Adipocyte (in vitro differentiated cells): ENCODE results near the gene KIF6.
"Not testable (repeated sequence)": the region's sequence is repeated elsewhere in the genome, so short reads cannot be mapped to it uniquely, and the experiment has no call there.

Experiments used
- DNase-seq: peaks from one replicate; pipeline ENCODE4 v3.0.0-alpha.2; 2015; ENCODE audit warnings: low read depth
- H3K27me3 ChIP-seq: replicated peaks from 2 replicates; pipeline ENCODE4 v1.7.0; 2013; ENCODE audit warnings: mild to moderate bottlenecking, low read length, moderate library complexity; ENCODE audit not compliant: control insufficient read depth, insufficient read depth
- H3K36me3 ChIP-seq: 2 replicates; pipeline ENCODE4 v1.7.0; 2013; ENCODE audit warnings: low read length, mild to moderate bottlenecking, moderate library complexity; ENCODE audit not compliant: control insufficient read depth, insufficient read depth, severe bottlenecking
- H3K4me1 ChIP-seq: 2 replicates; pipeline ENCODE4 v1.7.0; 2013; ENCODE audit warnings: mild to moderate bottlenecking, low read length, moderate library complexity; ENCODE audit not compliant: control insufficient read depth, insufficient read depth
- H3K4me3 ChIP-seq: 2 replicates; pipeline ENCODE4 v1.7.0; 2013; ENCODE audit warnings: mild to moderate bottlenecking, low read length, moderate library complexity
- H3K9ac ChIP-seq: 2 replicates; pipeline ENCODE4 v1.7.0; 2013; ENCODE audit warnings: mild to moderate bottlenecking, low read length, moderate library complexity
- H3K9me3 ChIP-seq: 2 replicates; pipeline ENCODE4 v1.7.0; 2013; ENCODE audit warnings: mild to moderate bottlenecking, low read length, moderate library complexity; ENCODE audit not compliant: control insufficient read depth

Gene KIF6

DNA sequence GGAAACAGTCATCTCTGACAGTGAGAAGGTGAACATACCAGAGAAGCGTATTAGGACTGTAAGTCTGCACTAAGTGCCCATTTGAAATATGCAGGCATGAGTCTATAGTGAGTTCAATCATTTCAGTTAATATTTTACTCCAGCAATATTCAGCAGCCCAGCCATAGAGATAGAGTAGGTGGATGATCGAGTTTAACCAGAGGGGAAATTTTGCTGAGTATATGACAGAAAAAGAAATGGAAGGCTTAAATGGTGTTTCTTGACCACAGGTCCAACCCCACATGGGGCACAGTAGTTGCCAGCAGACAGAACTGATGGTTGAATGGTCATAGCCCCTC, 39.8 kb downstream of the KIF6 start:
- peaks cover 16% of the 10 kb centered on the region for H3K4me1 ChIP-seq
- no peak overlapping the region for H3K9ac ChIP-seq
- DNase-seq: no peak

GRCh38 chr6:39684790-39685488, 40.3 kb downstream of the KIF6 start:
- DNase-seq: no peak

More for the DNA sequence above, 39.8 kb downstream of the KIF6 start:
- Histone ChIP-seq H3K27me3 (no peaks in the 10 kb centered on the region), H3K4me3 (no peak overlapping the region), H3K36me3 (no peaks in the 10 kb centered on the region), H3K9me3 (no peaks in the 10 kb centered on the region)

GRCh38 chr6:39681674-39682121, 43.5 kb downstream of the KIF6 start:
- Histone ChIP-seq H3K4me1 (peaks cover 4% of the 10 kb centered on the region), H3K9me3 (no peaks in the 10 kb centered on the region), H3K36me3 (no peaks in the 10 kb centered on the region), H3K27me3 (no peaks in the 10 kb centered on the region), H3K9ac (no peak overlapping the region), H3K4me3 (peak overlapping the region; percentile 14)
- peak; percentile 59 for DNase-seq

More at GRCh38 chr6:39684790-39685488, 40.3 kb downstream of the KIF6 start:
- Histone ChIP-seq H3K4me1 (peaks cover 16% of the 10 kb centered on the region), H3K27me3 (no peaks in the 10 kb centered on the region), H3K9me3 (no peaks in the 10 kb centered on the region), H3K9ac (no peak overlapping the region), H3K4me3 (no peak overlapping the region), H3K36me3 (no peaks in the 10 kb centered on the region)

GRCh38 chr6:39678914-39679313, 46.3 kb downstream of the KIF6 start:
- no peak overlapping the region for H3K4me3 ChIP-seq
- DNase-seq: no peak
- H3K27me3 ChIP-seq: no peaks in the 10 kb centered on the region
- H3K9ac ChIP-seq: no peak overlapping the region
- no peaks in the 10 kb centered on the region for H3K36me3 ChIP-seq
- peaks cover 4% of the 10 kb centered on the region for H3K4me1 ChIP-seq
- no peaks in the 10 kb centered on the region for H3K9me3 ChIP-seq

GRCh38 chr6:39677318-39677717, 47.9 kb downstream of the KIF6 start:
- not testable (repeated sequence) for DNase-seq, H3K36me3 ChIP-seq, H3K4me3 ChIP-seq, H3K9me3 ChIP-seq, H3K27me3 ChIP-seq, H3K4me1 ChIP-seq, H3K9ac ChIP-seq

DNA sequence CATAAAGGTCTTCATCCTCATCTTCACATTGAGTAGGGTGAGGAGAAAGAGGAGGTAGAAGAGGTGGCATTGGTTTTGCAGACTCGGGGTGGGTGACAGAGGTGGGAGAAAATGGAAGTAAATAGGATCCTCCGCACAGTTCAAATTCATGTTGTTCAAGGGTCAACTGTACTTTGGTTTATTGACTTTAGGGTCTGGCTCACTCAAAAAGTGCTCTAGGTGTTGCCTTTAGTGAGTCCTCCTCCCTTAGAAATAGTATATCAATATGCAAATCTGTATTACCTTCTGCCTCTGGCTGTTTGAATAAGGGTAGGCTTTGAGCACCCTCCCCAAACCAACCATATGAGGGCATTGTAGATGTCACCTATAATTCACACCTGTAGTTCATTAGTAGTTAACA, 54.7 kb downstream of the KIF6 start:
- no peaks in the 10 kb centered on the region for H3K36me3 ChIP-seq
- H3K4me1 ChIP-seq: peaks cover 3% of the 10 kb centered on the region
- H3K9me3 ChIP-seq: peaks cover 5% of the 10 kb centered on the region
- H3K9ac ChIP-seq: no peak overlapping the region
- DNase-seq: no peak
- H3K27me3 ChIP-seq: no peaks in the 10 kb centered on the region
- H3K4me3 ChIP-seq: no peak overlapping the region

GRCh38 chr6:39669973-39670342, 55.2 kb downstream of the KIF6 start:
- H3K4me1 ChIP-seq: peaks cover 4% of the 10 kb centered on the region
- H3K36me3 ChIP-seq: no peaks in the 10 kb centered on the region
- H3K9ac ChIP-seq: no peak overlapping the region
- H3K9me3 ChIP-seq: peaks cover 5% of the 10 kb centered on the region
- no peaks in the 10 kb centered on the region for H3K27me3 ChIP-seq
- H3K4me3 ChIP-seq: no peak overlapping the region
- no peak for DNase-seq

- Histone ChIP-seq H3K27me3 (no peaks in the 10 kb centered on the region), H3K9me3 (peaks cover 5% of the 10 kb centered on the region), H3K4me3 (no peak overlapping the region), H3K36me3 (no peaks in the 10 kb centered on the region), H3K9ac (no peak overlapping the region), H3K4me1 (peaks cover 4% of the 10 kb centered on the region)
- peak; percentile 17 for DNase-seq
These were observed 55.8 kb downstream of the KIF6 start for GRCh38 chr6:39669207-39669972.

DNA sequence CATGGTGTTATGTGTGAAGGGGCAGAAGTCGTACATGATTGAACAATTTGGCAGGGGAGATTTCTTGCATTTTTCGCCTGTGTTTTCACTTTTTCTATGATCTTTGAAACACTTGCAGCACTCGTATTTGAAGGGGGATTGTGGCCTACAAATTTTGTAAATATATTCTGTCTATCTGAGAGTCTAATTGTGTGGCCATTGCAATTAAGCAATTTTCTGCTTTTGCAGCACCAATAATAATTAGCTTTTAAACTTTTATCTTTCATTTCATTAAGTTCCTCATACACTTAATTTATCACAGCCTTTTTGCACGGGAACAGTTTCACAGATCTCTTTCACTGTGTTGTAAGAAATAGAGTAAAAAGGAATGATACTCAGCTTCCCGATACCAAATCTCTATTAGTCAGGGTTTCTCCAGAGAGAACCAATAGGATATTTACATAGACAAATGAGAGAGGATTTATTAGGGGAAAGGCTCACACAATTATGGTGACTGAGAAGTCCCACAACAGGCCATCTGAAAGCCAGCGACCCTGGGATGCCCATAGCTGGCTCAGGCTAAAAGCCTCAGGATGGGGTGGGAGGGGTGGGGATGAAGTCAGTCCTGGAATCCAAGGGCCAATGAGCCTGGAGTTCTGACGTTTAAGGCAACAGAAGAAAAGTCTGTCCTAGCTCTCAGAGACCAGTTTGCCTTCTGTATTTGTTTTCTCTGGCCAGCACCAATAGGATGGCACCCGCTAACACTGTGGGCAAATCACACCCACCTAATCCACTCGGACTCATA, 58.3 kb downstream of the KIF6 start:
- H3K9ac ChIP-seq: no peak overlapping the region
- H3K4me1 ChIP-seq: peaks cover 4% of the 10 kb centered on the region
- H3K9me3 ChIP-seq: no peaks in the 10 kb centered on the region
- no peak overlapping the region for H3K4me3 ChIP-seq
- no peaks in the 10 kb centered on the region for H3K27me3 ChIP-seq
- H3K36me3 ChIP-seq: no peaks in the 10 kb centered on the region
- no peak for DNase-seq

- Histone ChIP-seq H3K9ac (no peak overlapping the region), H3K9me3 (no peaks in the 10 kb centered on the region), H3K27me3 (no peaks in the 10 kb centered on the region), H3K36me3 (no peaks in the 10 kb centered on the region), H3K4me1 (peaks cover 4% of the 10 kb centered on the region), H3K4me3 (no peak overlapping the region)
- DNase-seq: peak; percentile 53
These were observed 59.3 kb downstream of the KIF6 start for GRCh38 chr6:39665861-39666260.

DNA sequence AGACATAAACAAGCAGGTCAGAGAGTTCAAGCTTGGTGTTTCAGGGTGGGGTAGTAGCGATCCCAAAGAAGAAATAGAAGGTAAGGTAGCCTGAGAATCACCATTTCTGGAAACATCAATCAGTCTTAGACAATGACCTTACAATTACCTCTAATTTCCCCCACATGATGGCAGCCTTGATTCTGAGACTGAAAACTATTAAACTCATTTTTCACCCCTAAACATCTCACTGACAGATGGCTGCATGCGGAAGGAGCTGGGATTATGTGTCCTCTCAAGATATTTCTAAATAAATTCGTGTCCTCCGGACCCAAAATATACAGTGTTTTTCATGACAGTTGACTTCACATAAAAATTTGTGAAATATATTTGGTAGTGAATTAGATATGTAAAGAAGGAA, 61.0 kb downstream of the KIF6 start:
- no peak overlapping the region for H3K9ac ChIP-seq
- H3K4me3 ChIP-seq: no peak overlapping the region
- peaks cover 4% of the 10 kb centered on the region for H3K4me1 ChIP-seq
- no peaks in the 10 kb centered on the region for H3K9me3 ChIP-seq
- no peaks in the 10 kb centered on the region for H3K27me3 ChIP-seq
- no peaks in the 10 kb centered on the region for H3K36me3 ChIP-seq
- no peak for DNase-seq
